Suprapubic skin (tissue), 4 donors: Measurements from ENCODE around the gene PCED1B. TPM values are rescaled to one million over a fixed set of nuclear protein-coding genes. Genes with fewer than 3 reads are reported as not detected.

Source experiments
- DNase-seq, 2 donors: peaks; one replicate each; pipeline ENCODE4 v3.0.0-alpha.2; 2019; ENCODE audit warnings: low spot score in 2 of 2
- H3K27ac ChIP-seq: fragments of 200-600 bp; sonication (generic); one replicate; pipeline ENCODE4 v1.5.1; 2019
- H3K27me3 ChIP-seq: fragments of 200-600 bp; sonication (generic); one replicate; pipeline ENCODE4 v1.5.1; 2019
- H3K36me3 ChIP-seq: fragments of 200-600 bp; sonication (generic); one replicate; pipeline ENCODE4 v1.5.1; 2019
- H3K4me1 ChIP-seq: fragments of 200-600 bp; sonication (generic); one replicate; pipeline ENCODE4 v1.5.1; 2019
- H3K4me3 ChIP-seq: fragments of 200-600 bp; sonication (generic); one replicate; pipeline ENCODE4 v1.5.1; 2019; ENCODE audit warnings: mild to moderate bottlenecking
- H3K9me3 ChIP-seq: fragments of 200-600 bp; sonication (generic); one replicate; pipeline ENCODE4 v1.5.1; 2019
- CTCF ChIP-seq, 2 donors: fragments of 200-600 bp in 1 of 2; fragments of 450-650 bp in 1 of 2; sonication (generic) in 1 of 2; IDR thresholded peaks; one replicate each; pipeline ENCODE4 v1.5.1; 2016 to 2019; ENCODE audit warnings: antibody characterized with exemption in 2 of 2, mild to moderate bottlenecking in 1 of 2, moderate library complexity in 1 of 2
- EP300 ChIP-seq: sonication (generic); formaldehyde crosslinking; IDR thresholded peaks from one replicate; pipeline ENCODE4 v1.6.1; 2017; ENCODE audit warnings: antibody characterized with exemption
- POLR2A ChIP-seq, 2 donors: fragments of 450-650 bp; IDR thresholded peaks; one replicate each; pipeline ENCODE4 v1.6.1; 2017; ENCODE audit warnings: antibody characterized with exemption in 2 of 2, mild to moderate bottlenecking in 2 of 2, moderate library complexity in 2 of 2
- POLR2AphosphoS5 ChIP-seq, 3 donors: sonication (generic); formaldehyde crosslinking; IDR thresholded peaks; one replicate each; pipeline ENCODE4 v1.6.1; 2017; ENCODE audit warnings: antibody characterized with exemption in 3 of 3
- WGBS: methylation state at CpG from one replicate; pipeline ENCODE4 v1.1.5; 2018; 5-methylcytosine and 5-hydroxymethylcytosine counted together
- total RNA-seq, 4 donors: library from RNA; depleted of rRNA; stranded (reverse); fragments of >200 nt; gene quantifications; one replicate each; pipeline ENCODE4 v1.1.0, GENCODE V29; 2016

Gene PCED1B
- total RNA-seq, 4 donors from 2014 or later = 0.65 to 5.1 TPM; not detected in 2

GRCh38 chr12:47251919-47252318, 172.5 kb downstream of the PCED1B start:
- WGBS = 79% methylated on average over 3 of the region's 3 CpGs
- Histone ChIP-seq H3K9me3 (peaks cover 3% of the 10 kb centered on the region), H3K4me1 (peaks cover 6% of the 10 kb centered on the region), H3K27me3 (no peaks in the 10 kb centered on the region), H3K27ac (no peak overlapping the region), H3K36me3 (no peaks in the 10 kb centered on the region), H3K4me3 (no peak overlapping the region)
- TF ChIP-seq CTCF (IDR thresholded peaks at IDR 0.05) (no peak), POLR2A (IDR thresholded peaks at IDR 0.05) (no peak), EP300 (no peak), POLR2AphosphoS5 (IDR thresholded peaks at IDR 0.05) (no peak)
- DNase-seq = no peak

- Histone ChIP-seq H3K4me1 (no peaks in the 10 kb centered on the region), H3K27me3 (no peaks in the 10 kb centered on the region), H3K36me3 (no peaks in the 10 kb centered on the region), H3K9me3 (no peaks in the 10 kb centered on the region), H3K27ac (no peak overlapping the region), H3K4me3 (no peak overlapping the region)
- TF ChIP-seq CTCF (IDR thresholded peaks at IDR 0.05) (no peak), POLR2AphosphoS5 (IDR thresholded peaks at IDR 0.05) (no peak), POLR2A (IDR thresholded peaks at IDR 0.05) (no peak), EP300 (no peak)
- WGBS = 93% methylated on average over 4 of the region's 4 CpGs
- DNase-seq = no peak
Measured at GRCh38 chr12:47264951-47265350, 185.5 kb downstream of the PCED1B start.

- DNase-seq = no peak
- H3K36me3 ChIP-seq = no peaks in the 10 kb centered on the region
- WGBS = 91% methylated on average over 4 of the region's 4 CpGs
Measured at GRCh38 chr12:47265391-47265790, 186.0 kb downstream of the PCED1B start.

GRCh38 chr12:47267571-47267970, 188.2 kb downstream of the PCED1B start:
- H3K27me3 ChIP-seq = no peaks in the 10 kb centered on the region
- H3K4me1 ChIP-seq = no peaks in the 10 kb centered on the region
- H3K36me3 ChIP-seq = no peaks in the 10 kb centered on the region
- no peak for DNase-seq
- TF ChIP-seq EP300 (no peak), POLR2AphosphoS5 (IDR thresholded peaks at IDR 0.05) (no peak), POLR2A (IDR thresholded peaks at IDR 0.05) (no peak), CTCF (IDR thresholded peaks at IDR 0.05) (no peak)
- H3K9me3 ChIP-seq = no peaks in the 10 kb centered on the region
- H3K4me3 ChIP-seq = no peak overlapping the region
- H3K27ac ChIP-seq = no peak overlapping the region
- 59% methylated on average over 4 of the region's 4 CpGs for WGBS

More at GRCh38 chr12:47265391-47265790, 186.0 kb downstream of the PCED1B start:
- no peak overlapping the region for H3K4me3 ChIP-seq
- no peak overlapping the region for H3K27ac ChIP-seq
- TF ChIP-seq CTCF (IDR thresholded peaks at IDR 0.05) (no peak), POLR2AphosphoS5 (IDR thresholded peaks at IDR 0.05) (no peak), POLR2A (IDR thresholded peaks at IDR 0.05) (no peak), EP300 (no peak)
- H3K27me3 ChIP-seq = no peaks in the 10 kb centered on the region
- no peaks in the 10 kb centered on the region for H3K9me3 ChIP-seq
- no peaks in the 10 kb centered on the region for H3K4me1 ChIP-seq

- Histone ChIP-seq H3K27ac (no peak overlapping the region), H3K4me3 (no peak overlapping the region), H3K9me3 (no peaks in the 10 kb centered on the region), H3K4me1 (no peaks in the 10 kb centered on the region), H3K27me3 (no peaks in the 10 kb centered on the region), H3K36me3 (no peaks in the 10 kb centered on the region)
- DNase-seq = no peak
- 91% methylated on average over 13 of the region's 13 CpGs for WGBS
- no peak for TF ChIP-seq POLR2A (IDR thresholded peaks at IDR 0.05)
- no peak for TF ChIP-seq CTCF (IDR thresholded peaks at IDR 0.05)
- TF ChIP-seq POLR2AphosphoS5 (IDR thresholded peaks at IDR 0.05) = no peak
- TF ChIP-seq EP300 = no peak
Measured at GRCh38 chr12:47268501-47269454, 189.4 kb downstream of the PCED1B start.
